Nephron (organoid): ENCODE measurements around the gene COA8.

Source experiments
- H3K27ac Mint-ChIP-seq, 3 experiments: 2 replicates each; pipeline ENCODE4 v1.8.0; 2020; ENCODE audit warnings: mixed read lengths in 3 of 3, mild to moderate bottlenecking in 2 of 3, moderate library complexity in 1 of 3
- H3K27me3 Mint-ChIP-seq: 2 replicates; pipeline ENCODE4 v1.8.0; 2021; ENCODE audit warnings: low read depth, mild to moderate bottlenecking, moderate library complexity, mixed read lengths
- H3K36me3 Mint-ChIP-seq: 2 replicates; pipeline ENCODE4 v1.8.0; 2020; ENCODE audit warnings: low read depth, mixed read lengths
- H3K4me1 Mint-ChIP-seq: 2 replicates; pipeline ENCODE4 v1.8.0; 2020; ENCODE audit warnings: mixed read lengths
- H3K4me3 Mint-ChIP-seq, 3 experiments: 2 replicates each; pipeline ENCODE4 v1.8.0; 2020; ENCODE audit warnings: mild to moderate bottlenecking in 3 of 3, mixed read lengths in 3 of 3, moderate library complexity in 2 of 3
- H3K9me3 Mint-ChIP-seq: 2 replicates; pipeline ENCODE4 v1.8.0; 2020; ENCODE audit warnings: mixed read lengths
- CTCF ChIP-seq, 3 experiments: fragments of 200-600 bp; sonication (generic); IDR thresholded peaks; one replicate each; pipeline ENCODE4 v1.5.0; 2021; ENCODE audit warnings: antibody characterized with exemption in 3 of 3; ENCODE audit not compliant: unreplicated experiment in 3 of 3

The COA8 gene

GRCh38 chr14:103545219-103545914 is 17.4 kb upstream of the COA8 start:
- no peaks in the 10 kb centered on the region for H3K9me3 Mint-ChIP-seq
- no peaks in the 10 kb centered on the region for H3K36me3 Mint-ChIP-seq
- TF ChIP-seq CTCF (IDR thresholded peaks at IDR 0.05; ENCODE audit: unreplicated experiment in 3 of 3), result no peak
- no peaks in the 10 kb centered on the region for H3K27me3 Mint-ChIP-seq
- peaks cover 10% of the 10 kb centered on the region for H3K4me1 Mint-ChIP-seq
- H3K27ac Mint-ChIP-seq, result no peak overlapping the region
- no peak overlapping the region for H3K4me3 Mint-ChIP-seq

- no peak for TF ChIP-seq CTCF (IDR thresholded peaks at IDR 0.05; ENCODE audit: unreplicated experiment in 3 of 3)
- Mint-ChIP-seq H3K9me3 (no peaks in the 10 kb centered on the region), H3K4me1 (peaks cover 5% of the 10 kb centered on the region), H3K36me3 (no peaks in the 10 kb centered on the region), H3K27me3 (no peaks in the 10 kb centered on the region), H3K4me3 (no peak overlapping the region), H3K27ac (no peak overlapping the region)
These were observed 16.7 kb upstream of the COA8 start for GRCh38 chr14:103545915-103546651.

GRCh38 chr14:103546652-103547454 is 15.9 kb upstream of the COA8 start:
- Mint-ChIP-seq H3K9me3 (no peaks in the 10 kb centered on the region), H3K36me3 (no peaks in the 10 kb centered on the region), H3K27me3 (no peaks in the 10 kb centered on the region), H3K27ac (no peak overlapping the region), H3K4me1 (peaks cover 10% of the 10 kb centered on the region), H3K4me3 (no peak overlapping the region)
- peak; percentile 92 to 98 (median 97) for TF ChIP-seq CTCF (IDR thresholded peaks at IDR 0.05; ENCODE audit: unreplicated experiment in 3 of 3)

- Mint-ChIP-seq H3K36me3 (no peaks in the 10 kb centered on the region), H3K4me1 (peaks cover 14% of the 10 kb centered on the region), H3K9me3 (no peaks in the 10 kb centered on the region), H3K4me3 (no peak overlapping the region), H3K27me3 (no peaks in the 10 kb centered on the region), H3K27ac (no peak overlapping the region)
- TF ChIP-seq CTCF (IDR thresholded peaks at IDR 0.05; ENCODE audit: unreplicated experiment in 3 of 3), result no peak
These were observed 15.3 kb upstream of the COA8 start for GRCh38 chr14:103547455-103547940.

GRCh38 chr14:103547941-103548462 is 14.8 kb upstream of the COA8 start:
- H3K27me3 Mint-ChIP-seq, result no peaks in the 10 kb centered on the region
- peaks cover 19% of the 10 kb centered on the region for H3K4me1 Mint-ChIP-seq
- no peaks in the 10 kb centered on the region for H3K36me3 Mint-ChIP-seq
- no peak overlapping the region for H3K4me3 Mint-ChIP-seq
- no peak overlapping the region for H3K27ac Mint-ChIP-seq
- TF ChIP-seq CTCF (IDR thresholded peaks at IDR 0.05; ENCODE audit: unreplicated experiment in 3 of 3), result no peak
- no peaks in the 10 kb centered on the region for H3K9me3 Mint-ChIP-seq
